Measurements from ENCODE around the gene CDH12. TPM values are rescaled to one million over a fixed set of nuclear protein-coding genes. Genes with fewer than 3 reads are reported as not detected.

Gene CDH12
- total RNA-seq, 1 experiment from 2014 or later, result not detected

- H3K4me1 ChIP-seq (ENCODE audit: insufficient read depth, low read length), result no peaks in the 10 kb centered on the region
- H2BK20ac ChIP-seq (ENCODE audit: low read depth, low read length, poor library complexity, severe bottlenecking), result no peak overlapping the region
- Mint-ChIP-seq H3K9me3 (peaks cover 2 to 5% of the 10 kb centered on the region in 2 experiments; a peak in 2 of 5 replicates), H3K4me1 (peaks cover 0 to 4% of the 10 kb centered on the region in 2 experiments; a peak in 1 of 4 replicates), H3K27me3 (ENCODE audit: low read depth) (no peaks in the 10 kb centered on the region), H3K4me3 (no peak overlapping the region), H3K27ac (no peak overlapping the region; a peak in 1 of 7 replicates), H3K36me3 (ENCODE audit: insufficient read depth in 1 of 3, low read depth in 3 of 3) (peaks cover 2 to 10% (median 3%) of the 10 kb centered on the region in 3 experiments; a peak in 5 of 7 replicates)
- H2AK5ac ChIP-seq (ENCODE audit: insufficient read length, low read length), result no peak overlapping the region
- no peaks in the 10 kb centered on the region for H3K27me3 ChIP-seq (ENCODE audit: insufficient read depth, low read length)
- TF ChIP-seq, protein P1, sequence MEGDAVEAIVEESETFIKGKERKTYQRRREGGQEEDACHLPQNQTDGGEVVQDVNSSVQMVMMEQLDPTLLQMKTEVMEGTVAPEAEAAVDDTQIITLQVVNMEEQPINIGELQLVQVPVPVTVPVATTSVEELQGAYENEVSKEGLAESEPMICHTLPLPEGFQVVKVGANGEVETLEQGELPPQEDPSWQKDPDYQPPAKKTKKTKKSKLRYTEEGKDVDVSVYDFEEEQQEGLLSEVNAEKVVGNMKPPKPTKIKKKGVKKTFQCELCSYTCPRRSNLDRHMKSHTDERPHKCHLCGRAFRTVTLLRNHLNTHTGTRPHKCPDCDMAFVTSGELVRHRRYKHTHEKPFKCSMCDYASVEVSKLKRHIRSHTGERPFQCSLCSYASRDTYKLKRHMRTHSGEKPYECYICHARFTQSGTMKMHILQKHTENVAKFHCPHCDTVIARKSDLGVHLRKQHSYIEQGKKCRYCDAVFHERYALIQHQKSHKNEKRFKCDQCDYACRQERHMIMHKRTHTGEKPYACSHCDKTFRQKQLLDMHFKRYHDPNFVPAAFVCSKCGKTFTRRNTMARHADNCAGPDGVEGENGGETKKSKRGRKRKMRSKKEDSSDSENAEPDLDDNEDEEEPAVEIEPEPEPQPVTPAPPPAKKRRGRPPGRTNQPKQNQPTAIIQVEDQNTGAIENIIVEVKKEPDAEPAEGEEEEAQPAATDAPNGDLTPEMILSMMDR (conservative IDR thresholded peaks at IDR 0.05), result no peak
- no peaks in the 10 kb centered on the region for H3K9me3 ChIP-seq (ENCODE audit: control insufficient read depth, low read depth, low read length)
- no peak overlapping the region for H4K8ac ChIP-seq (replicated peaks; ENCODE audit: insufficient read length, low read depth, low read length)
- H3K27ac ChIP-seq (ENCODE audit: insufficient read length, low read depth, low read length), result no peak overlapping the region
- no peak overlapping the region for H2BK15ac ChIP-seq (ENCODE audit: low read depth, low read length)
- H2BK12ac ChIP-seq (ENCODE audit: insufficient read length, low read depth, low read length), result no peak overlapping the region
- no peak overlapping the region for H3K9ac ChIP-seq (ENCODE audit: extremely low read depth, insufficient read length, low read length)
- H2BK5ac ChIP-seq (ENCODE audit: insufficient read length, low read length), result no peak overlapping the region
- no peaks in the 10 kb centered on the region for H3K79me1 ChIP-seq (ENCODE audit: insufficient read depth, low read depth, low read length, poor library complexity, severe bottlenecking)
- no peak overlapping the region for H3K56ac ChIP-seq (ENCODE audit: insufficient read length, low read depth, low read length)
- no peak overlapping the region for H3K23ac ChIP-seq (ENCODE audit: insufficient read length, low read depth, low read length)
- no peak overlapping the region for H3K4ac ChIP-seq (ENCODE audit: low read depth, low read length)
- H4K91ac ChIP-seq (ENCODE audit: insufficient read length, low read depth, low read length), result no peak overlapping the region
- no peak overlapping the region for H3K18ac ChIP-seq (ENCODE audit: insufficient read length, low read depth, low read length)
- H2BK120ac ChIP-seq (ENCODE audit: low read depth, low read length, poor library complexity, severe bottlenecking), result no peak overlapping the region
- H4K5ac ChIP-seq (ENCODE audit: insufficient read length, low read depth, low read length), result no peak overlapping the region
- H4K20me1 ChIP-seq (ENCODE audit: control insufficient read depth, insufficient read depth, insufficient read length), result no peaks in the 10 kb centered on the region
- no peak overlapping the region for H2AFZ ChIP-seq (ENCODE audit: low read length)
- H3K14ac ChIP-seq (ENCODE audit: insufficient read depth, low read length), result no peak overlapping the region
- no peak for DNase-seq
- H3K4me2 ChIP-seq (ENCODE audit: insufficient read depth, insufficient read length, low read length), result no peak overlapping the region
- WGBS (ENCODE audit: extremely low coverage, insufficient read length, low lambda C conversion rate), result no CpG with 5 or more reads among the region's 3 CpGs
- no peaks in the 10 kb centered on the region for H3K23me2 ChIP-seq (ENCODE audit: insufficient read length, low read depth, low read length, poor library complexity, severe bottlenecking)
- H3K79me2 ChIP-seq (ENCODE audit: insufficient read depth, low read length), result no peaks in the 10 kb centered on the region
- no peak overlapping the region for H3T11ph ChIP-seq (ENCODE audit: low read length)
Observed at GRCh38 chr5:21862986-21863385, 990.2 kb downstream of the CDH12 start.
